GM12873 (cell line): Measurements from ENCODE around the gene NFATC3.

Experiments
- TF ChIP-seq, protein P1 (sequence below): IDR thresholded peaks from 2 replicates; pipeline ENCODE4 v1.5.1; 2012; ENCODE audit warnings: low read depth, mild to moderate bottlenecking, moderate library complexity, low read length, control low read depth; ENCODE audit not compliant: insufficient read depth; ENCODE audit errors: missing control alignments

NFATC3 gene

DNA sequence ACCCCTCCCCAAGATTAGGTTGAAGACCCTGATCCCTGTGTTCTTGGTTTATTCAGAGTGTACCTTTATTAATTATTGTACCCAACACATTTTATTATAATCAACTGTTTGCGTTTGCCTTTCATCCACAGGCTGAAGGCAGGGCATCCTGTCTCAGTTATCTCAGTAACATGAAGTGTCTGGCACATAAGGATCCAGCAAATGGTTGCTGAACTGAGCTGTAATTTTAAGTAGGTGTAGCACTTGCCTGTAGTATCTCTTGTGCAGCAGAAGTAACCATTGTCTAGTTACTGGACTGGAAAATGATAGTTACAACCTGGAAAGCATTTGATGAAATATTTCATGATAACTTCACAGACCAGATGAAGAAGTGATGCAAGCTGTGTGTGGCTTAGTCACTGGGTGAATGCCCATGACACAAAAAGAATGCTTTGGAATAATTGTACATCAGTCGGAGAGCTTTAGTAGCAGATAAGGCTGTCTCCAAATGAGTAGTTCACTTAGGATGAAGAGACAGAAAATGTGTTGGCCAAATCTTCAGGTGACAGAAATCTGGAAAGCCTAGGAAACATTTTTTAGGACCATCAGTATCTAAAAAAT lies 94.1 kb downstream of the NFATC3 start:
- TF ChIP-seq, protein P1, sequence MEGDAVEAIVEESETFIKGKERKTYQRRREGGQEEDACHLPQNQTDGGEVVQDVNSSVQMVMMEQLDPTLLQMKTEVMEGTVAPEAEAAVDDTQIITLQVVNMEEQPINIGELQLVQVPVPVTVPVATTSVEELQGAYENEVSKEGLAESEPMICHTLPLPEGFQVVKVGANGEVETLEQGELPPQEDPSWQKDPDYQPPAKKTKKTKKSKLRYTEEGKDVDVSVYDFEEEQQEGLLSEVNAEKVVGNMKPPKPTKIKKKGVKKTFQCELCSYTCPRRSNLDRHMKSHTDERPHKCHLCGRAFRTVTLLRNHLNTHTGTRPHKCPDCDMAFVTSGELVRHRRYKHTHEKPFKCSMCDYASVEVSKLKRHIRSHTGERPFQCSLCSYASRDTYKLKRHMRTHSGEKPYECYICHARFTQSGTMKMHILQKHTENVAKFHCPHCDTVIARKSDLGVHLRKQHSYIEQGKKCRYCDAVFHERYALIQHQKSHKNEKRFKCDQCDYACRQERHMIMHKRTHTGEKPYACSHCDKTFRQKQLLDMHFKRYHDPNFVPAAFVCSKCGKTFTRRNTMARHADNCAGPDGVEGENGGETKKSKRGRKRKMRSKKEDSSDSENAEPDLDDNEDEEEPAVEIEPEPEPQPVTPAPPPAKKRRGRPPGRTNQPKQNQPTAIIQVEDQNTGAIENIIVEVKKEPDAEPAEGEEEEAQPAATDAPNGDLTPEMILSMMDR, result no peak

DNA sequence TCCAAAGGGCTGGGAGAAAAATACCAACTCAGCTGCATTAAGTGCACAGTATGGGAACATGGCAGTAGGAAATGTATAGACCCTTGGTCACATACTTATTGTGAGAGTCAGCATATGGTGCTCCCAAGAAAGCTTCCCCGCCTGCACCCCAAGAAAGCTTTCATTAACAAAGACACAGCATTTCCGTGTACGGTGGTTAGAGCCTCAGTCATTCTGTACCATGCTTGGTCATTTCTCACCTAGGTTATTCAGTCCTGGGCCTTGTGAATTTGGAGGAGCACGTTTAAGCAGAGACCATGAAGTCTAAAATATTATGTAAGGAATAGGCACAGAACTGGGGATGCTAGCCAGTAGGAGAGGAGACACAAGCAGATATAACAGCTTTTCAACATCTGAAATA lies 94.7 kb downstream of the NFATC3 start:
- TF ChIP-seq, protein P1, result no peak

DNA sequence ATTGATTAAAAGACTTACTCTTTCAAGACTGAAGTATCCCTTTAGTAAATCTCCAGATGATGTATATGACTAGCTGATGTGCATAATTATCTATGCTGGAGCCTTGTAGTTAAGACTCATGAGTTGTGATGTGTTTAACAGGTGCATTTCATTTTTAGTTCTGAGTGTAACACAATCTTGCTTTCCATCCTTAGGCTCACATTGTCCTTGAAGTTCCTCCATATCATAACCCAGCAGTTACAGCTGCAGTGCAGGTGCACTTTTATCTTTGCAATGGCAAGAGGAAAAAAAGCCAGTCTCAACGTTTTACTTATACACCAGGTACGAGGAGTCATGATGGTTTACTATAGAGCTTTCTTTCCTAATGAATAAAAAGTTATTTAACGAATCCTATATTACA lies 97.9 kb downstream of the NFATC3 start:
- TF ChIP-seq, protein P1, result no peak

DNA sequence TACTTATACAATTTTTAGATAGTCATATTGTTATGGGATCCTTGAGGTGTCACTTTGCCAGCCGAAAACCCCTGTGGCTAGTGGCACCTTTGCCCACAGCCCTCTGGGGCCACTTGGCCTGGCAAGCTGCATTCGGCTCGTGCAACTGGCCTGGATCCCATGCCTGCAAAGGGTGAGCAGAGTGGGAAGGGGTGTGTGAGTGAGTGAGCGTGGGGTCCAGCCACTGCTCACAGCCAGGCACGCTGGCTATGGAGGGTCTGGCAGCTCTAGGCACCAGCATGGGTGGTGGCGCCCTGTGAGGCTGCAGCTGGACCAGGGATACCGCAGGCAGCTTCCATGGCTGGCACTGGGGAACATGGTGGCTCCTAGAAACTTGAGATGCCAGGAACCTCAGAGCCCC lies 101.7 kb downstream of the NFATC3 start:
- TF ChIP-seq, protein P1, result no peak

DNA sequence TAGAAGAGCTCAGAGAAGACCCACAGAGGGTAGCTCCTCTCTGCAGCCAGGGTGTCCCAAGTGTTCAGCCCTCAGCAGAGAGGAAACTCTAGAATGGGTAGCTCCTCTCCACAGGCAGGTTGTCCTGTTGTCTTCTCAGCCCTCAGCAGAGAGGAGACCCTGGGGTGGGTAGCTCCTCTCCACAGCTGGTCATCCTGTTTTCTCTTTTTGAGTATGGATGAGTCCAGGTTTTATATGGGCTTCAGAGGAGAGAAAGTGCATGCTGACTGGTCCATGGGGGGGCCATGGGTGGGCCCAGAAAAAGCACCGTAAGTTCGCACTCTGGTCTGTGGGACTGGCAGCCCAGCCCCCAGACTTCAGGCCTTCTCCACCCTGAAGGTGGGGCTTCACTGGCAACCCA lies 102.3 kb downstream of the NFATC3 start:
- TF ChIP-seq, protein P1, result no peak

DNA sequence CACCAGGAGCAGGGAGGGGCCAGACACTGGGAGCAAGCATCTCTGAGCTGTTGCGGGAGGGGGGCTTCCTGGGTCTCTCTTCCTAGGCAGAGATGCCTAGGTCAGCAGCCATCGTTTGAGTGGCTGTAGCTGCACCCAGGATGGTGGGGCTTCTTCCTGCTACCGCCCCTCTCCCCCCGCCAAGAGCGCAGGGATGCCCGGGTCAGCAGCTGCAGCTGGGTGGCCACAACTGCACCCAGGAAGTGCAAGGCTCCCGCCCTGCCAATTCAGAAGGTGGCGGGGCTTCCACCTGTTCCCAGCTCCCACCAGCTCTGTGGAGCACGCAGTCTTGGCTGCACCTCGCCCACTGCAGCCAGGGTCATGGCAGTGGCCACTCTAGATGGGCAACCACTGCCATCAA lies 103.0 kb downstream of the NFATC3 start:
- TF ChIP-seq, protein P1, result no peak

DNA sequence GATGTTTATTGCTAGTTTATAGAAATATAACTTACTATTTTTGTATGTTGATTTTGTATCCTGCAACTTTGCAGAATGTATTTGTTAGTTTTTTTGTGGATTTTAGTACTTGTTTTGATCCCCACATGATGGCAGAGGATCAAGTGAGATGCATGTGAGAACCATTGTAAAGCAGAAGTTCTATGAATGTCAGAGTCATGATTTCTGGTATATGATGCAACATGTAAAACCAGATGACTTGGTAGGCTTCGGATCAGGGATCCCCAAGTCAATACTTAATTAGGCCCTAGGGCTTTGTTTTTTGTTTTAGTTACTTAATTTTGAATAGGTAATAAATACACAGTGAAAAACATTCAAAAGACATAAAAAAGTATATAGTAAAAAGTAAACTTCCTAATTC lies 104.9 kb downstream of the NFATC3 start:
- TF ChIP-seq, protein P1, result no peak
